Uterus (tissue), 4 donors: ENCODE results near the gene SOX3. TPM values are rescaled to one million over a fixed set of nuclear protein-coding genes. Genes with fewer than 3 reads are reported as not detected.

Experiments used
- DNase-seq, 2 donors: peaks; one replicate each; pipeline ENCODE4 v3.0.0-alpha.2; 2019 to 2020
- H3K27ac ChIP-seq, 2 donors: fragments of 200-600 bp; sonication (generic); 1 replicate in 1 of 2; 2 replicates in 1 of 2; pipeline ENCODE4 v1.5.1; 2016 to 2018
- H3K27me3 ChIP-seq, 2 donors: fragments of 200-600 bp; sonication (generic); one replicate each; pipeline ENCODE4 v1.5.1; 2018 to 2019; ENCODE audit warnings: control low read depth in 1 of 2
- H3K36me3 ChIP-seq, 2 donors: fragments of 200-600 bp; sonication (generic); one replicate each; pipeline ENCODE4 v1.5.1; 2019; ENCODE audit warnings: control low read depth in 1 of 2
- H3K4me1 ChIP-seq, 2 donors: fragments of 200-600 bp; sonication (generic); one replicate each; pipeline ENCODE4 v1.5.1; 2018 to 2019; ENCODE audit warnings: control low read depth in 1 of 2
- H3K4me3 ChIP-seq, 2 donors: fragments of 200-600 bp; sonication (generic); 1 replicate in 1 of 2; 2 replicates in 1 of 2; pipeline ENCODE4 v1.5.1; 2018 to 2019; ENCODE audit warnings: mild to moderate bottlenecking in 1 of 2
- H3K9me3 ChIP-seq, 2 donors: fragments of 200-600 bp; sonication (generic); one replicate each; pipeline ENCODE4 v1.5.1; 2019; ENCODE audit warnings: control low read depth in 1 of 2
- POLR2A ChIP-seq, 2 donors: fragments of 450-650 bp; IDR thresholded peaks; one replicate each; pipeline ENCODE4 v1.6.1; 2016; ENCODE audit warnings: antibody characterized with exemption in 2 of 2, mild to moderate bottlenecking in 1 of 2, moderate library complexity in 1 of 2
- intact Hi-C: fragments of 100-400 bp; cut with DNase I; formaldehyde crosslinking; loops from one replicate; pipeline ENCODE4 v1.15.1; 2023; ENCODE audit warnings: low total_unique reads
- total RNA-seq, 4 donors: library from RNA; depleted of rRNA in 3 of 4; stranded (reverse); fragments of >200 nt in 3 of 4; gene quantifications; one replicate each; pipeline versions ENCODE4 v1.1.0 to v1.2.4, GENCODE V29; 2014 to 2023
- TF ChIP-seq, protein P1 (sequence below), 4 experiments: fragments of 200-600 bp in 2 of 4; fragments of 450-650 bp in 2 of 4; sonication (generic) in 2 of 4; IDR thresholded peaks; one replicate each; pipeline ENCODE4 v1.5.1; 2016 to 2019; ENCODE audit warnings: antibody characterized with exemption in 4 of 4, mild to moderate bottlenecking in 2 of 4, moderate library complexity in 1 of 4
- donor health status: DM: yes; HTN: yes; CAD: no.

Gene SOX3
- total RNA-seq, 4 donors from 2014 or later, result 0.40 TPM; not detected in 3

DNA sequence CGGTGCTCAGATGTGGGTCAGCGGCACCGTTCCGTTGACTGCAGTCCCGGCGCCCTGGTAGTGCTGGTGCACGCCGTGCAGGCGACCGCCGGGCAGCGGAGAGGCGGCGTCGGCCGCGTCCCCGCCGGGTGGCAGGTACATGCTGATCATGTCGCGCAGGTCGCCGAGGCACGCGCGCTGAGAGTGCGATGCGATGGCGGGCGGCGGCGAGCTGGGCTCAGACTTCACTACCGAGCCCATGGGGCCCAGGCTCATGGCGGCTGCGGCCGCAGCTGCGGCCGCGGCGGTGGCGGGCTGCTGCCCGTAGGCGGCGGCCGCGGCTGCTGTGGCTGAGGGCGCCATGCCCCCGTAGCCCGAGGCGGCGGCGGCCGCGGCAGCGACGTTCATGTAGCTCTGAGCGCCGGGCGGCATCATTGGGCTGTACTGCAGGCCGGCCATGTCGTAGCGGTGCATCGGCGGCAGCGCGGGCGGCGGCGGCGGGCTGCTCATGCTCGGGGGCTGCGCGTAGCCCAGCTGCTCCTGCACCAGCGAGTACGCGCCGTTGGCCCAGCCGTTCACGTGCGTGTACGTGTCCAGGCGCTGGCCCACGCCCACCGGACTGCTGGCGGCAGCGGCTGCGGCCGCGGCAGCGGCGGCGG is 1.0 kb downstream of the SOX3 start:
- Histone ChIP-seq H3K27ac (no peak overlapping the region), H3K27me3 (peaks cover 0 to 55% of the 10 kb centered on the region in 2 donors), H3K9me3 (no peaks in the 10 kb centered on the region), H3K4me3 (peak overlapping the region in 1 of 2 donors; percentile 9), H3K4me1 (no peaks in the 10 kb centered on the region), H3K36me3 (no peaks in the 10 kb centered on the region)
- intact Hi-C loops, result no loop called here
- no peak for DNase-seq
- TF ChIP-seq POLR2A (IDR thresholded peaks at IDR 0.05), result no peak
- TF ChIP-seq, protein P1, sequence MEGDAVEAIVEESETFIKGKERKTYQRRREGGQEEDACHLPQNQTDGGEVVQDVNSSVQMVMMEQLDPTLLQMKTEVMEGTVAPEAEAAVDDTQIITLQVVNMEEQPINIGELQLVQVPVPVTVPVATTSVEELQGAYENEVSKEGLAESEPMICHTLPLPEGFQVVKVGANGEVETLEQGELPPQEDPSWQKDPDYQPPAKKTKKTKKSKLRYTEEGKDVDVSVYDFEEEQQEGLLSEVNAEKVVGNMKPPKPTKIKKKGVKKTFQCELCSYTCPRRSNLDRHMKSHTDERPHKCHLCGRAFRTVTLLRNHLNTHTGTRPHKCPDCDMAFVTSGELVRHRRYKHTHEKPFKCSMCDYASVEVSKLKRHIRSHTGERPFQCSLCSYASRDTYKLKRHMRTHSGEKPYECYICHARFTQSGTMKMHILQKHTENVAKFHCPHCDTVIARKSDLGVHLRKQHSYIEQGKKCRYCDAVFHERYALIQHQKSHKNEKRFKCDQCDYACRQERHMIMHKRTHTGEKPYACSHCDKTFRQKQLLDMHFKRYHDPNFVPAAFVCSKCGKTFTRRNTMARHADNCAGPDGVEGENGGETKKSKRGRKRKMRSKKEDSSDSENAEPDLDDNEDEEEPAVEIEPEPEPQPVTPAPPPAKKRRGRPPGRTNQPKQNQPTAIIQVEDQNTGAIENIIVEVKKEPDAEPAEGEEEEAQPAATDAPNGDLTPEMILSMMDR (IDR thresholded peaks at IDR 0.05), result no peak

DNA sequence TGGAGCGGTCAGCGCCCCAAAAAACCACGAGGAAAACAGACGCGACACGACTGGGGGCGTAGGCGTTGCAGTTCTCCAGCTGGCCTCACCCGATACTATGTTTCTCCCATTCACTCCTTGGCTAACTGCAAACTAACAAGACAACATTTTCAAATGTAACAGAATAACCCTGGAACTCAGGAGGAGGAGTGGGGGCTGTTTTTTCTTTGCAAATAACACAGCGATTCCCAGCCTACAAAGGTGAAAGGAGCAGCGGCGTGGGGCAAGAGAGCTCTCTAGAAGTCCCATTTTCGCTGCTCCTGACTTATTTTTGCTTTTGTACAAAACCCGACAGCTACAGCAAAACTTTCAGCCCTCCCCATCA is 1.6 kb downstream of the SOX3 start:
- Histone ChIP-seq H3K9me3 (no peaks in the 10 kb centered on the region), H3K4me1 (no peaks in the 10 kb centered on the region), H3K27ac (no peak overlapping the region), H3K36me3 (no peaks in the 10 kb centered on the region), H3K27me3 (peaks cover 0 to 52% of the 10 kb centered on the region in 2 donors), H3K4me3 (peak overlapping the region in 1 of 2 donors; percentile 9)
- no peak for DNase-seq
- intact Hi-C loops, result no loop called here
- no peak for TF ChIP-seq POLR2A (IDR thresholded peaks at IDR 0.05)
- TF ChIP-seq, protein P1 (IDR thresholded peaks at IDR 0.05), result no peak

DNA sequence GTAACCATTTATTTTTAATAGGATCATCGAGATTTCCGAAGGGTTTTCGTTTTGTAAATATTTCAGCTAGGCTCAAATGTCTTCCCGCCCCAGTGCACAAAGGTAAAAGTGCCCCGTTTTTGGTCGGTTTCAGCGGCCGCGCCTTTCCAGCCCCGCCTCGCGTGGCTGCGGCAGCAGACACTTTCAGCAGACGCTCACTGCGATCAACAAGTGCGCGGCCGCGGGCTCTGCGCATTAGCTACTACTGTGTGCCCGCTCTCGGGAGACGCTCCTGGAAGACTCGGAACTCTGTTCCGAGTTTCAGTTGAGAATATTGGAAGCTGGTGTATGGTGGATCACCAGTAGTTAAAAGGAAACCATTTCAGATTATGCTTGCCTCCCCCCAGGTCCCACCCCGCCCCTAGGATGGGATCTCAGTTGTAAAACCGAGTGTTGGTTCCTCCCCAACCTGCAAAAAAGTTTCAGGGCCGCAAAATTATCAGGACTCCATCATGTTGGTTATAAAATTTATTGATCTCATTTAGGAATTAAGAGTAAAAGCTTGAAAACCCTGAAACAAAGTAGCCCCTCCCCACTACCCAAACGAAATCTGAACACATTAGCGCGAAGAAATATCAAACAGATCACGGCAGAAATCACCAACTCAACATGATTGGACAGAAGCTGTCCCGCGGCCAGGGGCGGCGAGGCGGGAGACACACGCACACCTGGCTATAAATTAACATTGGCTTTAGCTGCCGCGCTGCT is 2.2 kb downstream of the SOX3 start:
- Histone ChIP-seq H3K27ac (no peak overlapping the region), H3K36me3 (no peaks in the 10 kb centered on the region), H3K4me3 (no peak overlapping the region), H3K4me1 (no peaks in the 10 kb centered on the region), H3K27me3 (peaks cover 0 to 47% of the 10 kb centered on the region in 2 donors), H3K9me3 (no peaks in the 10 kb centered on the region)
- no peak for DNase-seq
- intact Hi-C loops, result no loop called here
- TF ChIP-seq, protein P1 (IDR thresholded peaks at IDR 0.05), result no peak
- no peak for TF ChIP-seq POLR2A (IDR thresholded peaks at IDR 0.05)

DNA sequence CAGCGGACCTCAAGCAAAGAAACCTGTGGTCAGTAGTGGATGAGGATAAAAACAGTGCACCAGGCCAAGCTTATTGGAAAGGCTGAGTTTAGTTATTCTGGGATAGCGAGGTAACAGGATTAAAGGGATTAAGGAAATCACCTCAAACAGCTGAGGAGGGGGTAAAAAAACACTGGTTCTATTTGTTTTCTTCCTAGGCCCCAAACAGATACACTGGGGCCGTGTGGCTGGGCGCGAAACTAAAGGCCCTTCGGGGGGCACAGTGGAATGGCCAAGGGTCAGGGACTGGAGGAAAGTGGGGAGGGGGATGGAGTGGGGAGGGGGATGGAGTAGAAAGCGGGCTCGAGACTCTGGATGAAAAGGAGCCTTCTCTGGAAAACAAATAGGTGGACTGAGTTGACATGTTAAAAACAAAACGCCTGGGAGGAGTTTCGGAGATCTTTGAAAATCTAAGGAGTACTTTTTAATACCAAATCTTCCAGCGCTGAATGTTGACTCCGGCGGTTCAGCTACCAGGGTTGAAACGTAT is 2.9 kb downstream of the SOX3 start:
- intact Hi-C loops, result no loop called here
- DNase-seq, result no peak
- Histone ChIP-seq H3K27ac (no peak overlapping the region), H3K9me3 (no peaks in the 10 kb centered on the region), H3K4me3 (no peak overlapping the region), H3K4me1 (no peaks in the 10 kb centered on the region), H3K36me3 (no peaks in the 10 kb centered on the region), H3K27me3 (peaks cover 0 to 40% of the 10 kb centered on the region in 2 donors)
- TF ChIP-seq POLR2A (IDR thresholded peaks at IDR 0.05), result no peak
- TF ChIP-seq, protein P1 (IDR thresholded peaks at IDR 0.05), result no peak

DNA sequence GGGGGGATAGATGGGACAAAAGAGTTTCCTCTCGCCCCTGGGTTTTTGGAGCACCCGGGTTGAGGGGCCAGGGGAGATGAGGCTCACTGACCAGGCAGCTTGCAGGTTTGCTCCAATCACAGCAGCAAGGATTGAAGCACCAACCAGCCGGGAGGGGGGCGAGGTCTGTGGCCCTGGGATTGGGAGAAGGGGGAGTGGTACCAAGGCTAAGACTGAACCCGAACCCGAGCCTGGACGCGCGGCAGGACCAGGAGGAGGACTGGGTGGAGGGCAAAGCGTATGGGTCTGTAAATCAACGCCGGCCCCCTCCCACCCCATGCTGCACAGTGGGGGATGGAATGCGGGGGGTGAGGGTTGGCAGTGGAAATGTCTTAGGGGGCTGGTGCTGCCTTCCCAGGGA is 3.5 kb downstream of the SOX3 start:
- Histone ChIP-seq H3K4me3 (no peak overlapping the region), H3K9me3 (no peaks in the 10 kb centered on the region), H3K27ac (no peak overlapping the region), H3K27me3 (peaks cover 0 to 33% of the 10 kb centered on the region in 2 donors), H3K36me3 (no peaks in the 10 kb centered on the region), H3K4me1 (no peaks in the 10 kb centered on the region)
- DNase-seq, result no peak
- intact Hi-C loops, result no loop called here
- no peak for TF ChIP-seq POLR2A (IDR thresholded peaks at IDR 0.05)
- TF ChIP-seq, protein P1 (IDR thresholded peaks at IDR 0.05), result no peak
